HepG2 (cell line): ENCODE data around the gene DNAJC5. TPM values are rescaled to one million over a fixed set of nuclear protein-coding genes. Genes with fewer than 3 reads are reported as not detected.

Source experiments
- JUNB ChIP-seq: sonication (generic); formaldehyde crosslinking; IDR thresholded peaks from 2 replicates; pipeline ENCODE4 v1.8.0; 2022; ENCODE audit warnings: missing genetic modification reagents, mild to moderate bottlenecking, borderline replicate concordance
- MLLT10 ChIP-seq: sonication (generic); formaldehyde crosslinking; IDR thresholded peaks from 2 replicates; pipeline ENCODE4 v1.4.0; 2020; ENCODE audit warnings: missing genetic modification reagents
- POLR2G ChIP-seq: fragments of 200-400 bp; formaldehyde crosslinking; IDR thresholded peaks from 2 replicates; pipeline ENCODE4 v1.6.1; 2018; ENCODE audit warnings: mild to moderate bottlenecking, low read depth, low read length, moderate library complexity
- RAD21 ChIP-seq: fragments of 450-650 bp; formaldehyde crosslinking; IDR thresholded peaks from 2 replicates; pipeline ENCODE4 v1.5.0; 2020; ENCODE audit warnings: mild to moderate bottlenecking
- SNAPC2 ChIP-seq: sonication (generic); formaldehyde crosslinking; IDR thresholded peaks from 2 replicates; pipeline ENCODE4 v1.8.1; 2022; ENCODE audit warnings: mild to moderate bottlenecking, missing genetic modification reagents
- ZKSCAN5 ChIP-seq: sonication (generic); formaldehyde crosslinking; IDR thresholded peaks from 2 replicates; pipeline ENCODE4 v1.5.1; 2020; ENCODE audit warnings: mild to moderate bottlenecking, missing genetic modification reagents
- ZNF121 ChIP-seq: sonication (generic); formaldehyde crosslinking; IDR thresholded peaks from 2 replicates; pipeline ENCODE4 v1.5.0; 2020; ENCODE audit warnings: mild to moderate bottlenecking, missing genetic modification reagents
- ZNF296 ChIP-seq: sonication (generic); formaldehyde crosslinking; conservative IDR thresholded peaks from 2 replicates; pipeline ENCODE4 v1.5.0; 2020; ENCODE audit warnings: mild to moderate bottlenecking, missing genetic modification reagents
- ZNF30 ChIP-seq: sonication (generic); formaldehyde crosslinking; IDR thresholded peaks from 2 replicates; pipeline ENCODE4 v1.5.0; 2020; ENCODE audit warnings: mild to moderate bottlenecking, missing genetic modification reagents
- ZNF337 ChIP-seq: sonication (generic); formaldehyde crosslinking; IDR thresholded peaks from 2 replicates; pipeline ENCODE4 v1.5.1; 2020; ENCODE audit warnings: missing genetic modification reagents, low read depth, mild to moderate bottlenecking, borderline replicate concordance
- ZNF543 ChIP-seq: sonication (generic); formaldehyde crosslinking; IDR thresholded peaks from 2 replicates; pipeline ENCODE4 v1.4.0; 2020; ENCODE audit warnings: mild to moderate bottlenecking, missing genetic modification reagents
- ZNF747 ChIP-seq: sonication (generic); formaldehyde crosslinking; IDR thresholded peaks from 2 replicates; pipeline ENCODE4 v1.8.1; 2023; ENCODE audit warnings: missing genetic modification reagents, mild to moderate bottlenecking, borderline replicate concordance
- ZNF772 ChIP-seq: sonication (generic); formaldehyde crosslinking; IDR thresholded peaks from 2 replicates; pipeline ENCODE4 v1.5.0; 2020; ENCODE audit warnings: mild to moderate bottlenecking, missing genetic modification reagents
- polyA plus RNA-seq, 8 experiments: library from polyadenylated mRNA; depleted of rRNA in 3 of 8; stranded (reverse) in 7 of 8; unstranded in 1 of 8; fragments of >200 nt; fragmentation: Illumina TruSeq in 4 of 8; extraction: Trizol in 4 of 8; gene quantifications; 2 replicates each; pipeline versions ENCODE4 v1.2.1 to v1.2.3, GENCODE V29; 2011 to 2016; ENCODE audit warnings: low read depth in 4 of 8, missing spikeins in 1 of 8, mixed read lengths in 1 of 8; ENCODE audit not compliant: insufficient read depth in 1 of 8
- total RNA-seq, 5 experiments: library from RNA; depleted of rRNA; stranded (reverse); fragments of >200 nt; fragmentation: Illumina TruSeq; extraction: Trizol; gene quantifications; 2 replicates each; pipeline ENCODE4 v1.2.3, GENCODE V29; 2016; ENCODE audit warnings: low read depth in 1 of 5
- TF ChIP-seq, protein P1 (sequence below), 2 experiments: sonication (generic) in 1 of 2; formaldehyde crosslinking in 1 of 2; IDR thresholded peaks; 2 replicates each; pipeline versions ENCODE4 v1.6.1 to v1.9.0; 2014 to 2022; ENCODE audit warnings: antibody characterized with exemption in 1 of 2, borderline replicate concordance in 1 of 2, inconsistent platforms in 1 of 2, low read depth in 1 of 2, missing genetic modification reagents in 1 of 2
- TF ChIP-seq, protein P2 (sequence below): IDR thresholded peaks from 2 replicates; pipeline ENCODE4 v1.6.1; 2016; ENCODE audit warnings: missing biosample characterization, missing genetic modification reagents, low read depth
- TF ChIP-seq, protein P3 (sequence below): sonication (generic); formaldehyde crosslinking; IDR thresholded peaks from 2 replicates; pipeline ENCODE4 v1.4.0; 2020; ENCODE audit warnings: mild to moderate bottlenecking, missing genetic modification reagents

Gene DNAJC5
- total and polyA plus RNA-seq, 2 of the 13 experiments (the other 11 are each of a cell fraction or from before 2014, with no cell fraction given): 42.8 to 64.5 TPM

DNA sequence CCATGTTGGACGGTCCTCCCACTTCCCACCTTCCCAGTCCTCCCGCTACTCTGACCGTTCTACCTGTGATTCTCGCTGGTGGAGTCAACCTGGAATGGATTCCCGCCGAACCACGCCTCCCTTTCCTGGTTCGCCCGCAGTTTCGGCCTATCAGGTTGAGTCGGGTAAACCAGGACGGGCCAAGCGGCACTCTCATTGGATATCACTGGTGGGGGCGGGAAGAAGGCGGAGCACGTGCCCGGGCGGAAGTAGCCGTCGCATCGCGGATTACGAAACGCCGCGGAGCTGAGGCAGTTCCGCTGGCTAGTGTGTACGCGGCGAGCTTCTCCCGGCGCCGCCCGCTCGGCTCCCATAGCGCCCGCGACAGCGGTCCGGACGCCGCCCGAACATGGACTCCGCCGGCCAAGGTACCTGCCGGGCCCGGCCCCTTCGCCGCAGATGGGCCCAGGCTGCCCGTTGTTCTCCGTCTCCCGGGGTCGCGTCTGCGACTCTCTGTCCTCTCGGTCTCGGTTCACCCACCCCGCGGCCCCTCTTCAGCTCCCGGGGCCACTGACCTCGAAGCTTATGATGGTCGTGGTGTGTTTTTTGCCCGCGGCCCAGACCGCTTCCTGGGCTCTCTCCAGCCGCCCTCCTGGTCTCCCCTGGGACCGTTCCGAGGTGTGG lies 29.8 kb upstream of the DNAJC5 start, which contains the start of gene TPD52L2 (continued):
- TF ChIP-seq, protein P1, sequence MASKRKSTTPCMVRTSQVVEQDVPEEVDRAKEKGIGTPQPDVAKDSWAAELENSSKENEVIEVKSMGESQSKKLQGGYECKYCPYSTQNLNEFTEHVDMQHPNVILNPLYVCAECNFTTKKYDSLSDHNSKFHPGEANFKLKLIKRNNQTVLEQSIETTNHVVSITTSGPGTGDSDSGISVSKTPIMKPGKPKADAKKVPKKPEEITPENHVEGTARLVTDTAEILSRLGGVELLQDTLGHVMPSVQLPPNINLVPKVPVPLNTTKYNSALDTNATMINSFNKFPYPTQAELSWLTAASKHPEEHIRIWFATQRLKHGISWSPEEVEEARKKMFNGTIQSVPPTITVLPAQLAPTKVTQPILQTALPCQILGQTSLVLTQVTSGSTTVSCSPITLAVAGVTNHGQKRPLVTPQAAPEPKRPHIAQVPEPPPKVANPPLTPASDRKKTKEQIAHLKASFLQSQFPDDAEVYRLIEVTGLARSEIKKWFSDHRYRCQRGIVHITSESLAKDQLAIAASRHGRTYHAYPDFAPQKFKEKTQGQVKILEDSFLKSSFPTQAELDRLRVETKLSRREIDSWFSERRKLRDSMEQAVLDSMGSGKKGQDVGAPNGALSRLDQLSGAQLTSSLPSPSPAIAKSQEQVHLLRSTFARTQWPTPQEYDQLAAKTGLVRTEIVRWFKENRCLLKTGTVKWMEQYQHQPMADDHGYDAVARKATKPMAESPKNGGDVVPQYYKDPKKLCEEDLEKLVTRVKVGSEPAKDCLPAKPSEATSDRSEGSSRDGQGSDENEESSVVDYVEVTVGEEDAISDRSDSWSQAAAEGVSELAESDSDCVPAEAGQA (IDR thresholded peaks at IDR 0.05; ENCODE audit: low read depth): peak; percentile 99
- TF ChIP-seq, protein P1 (CRISPR knock-in tag; IDR thresholded peaks at IDR 0.05; ENCODE audit: borderline replicate concordance): peak; percentile 69
- TF ChIP-seq POLR2G (peak; percentile 98), RAD21 (peak; percentile 75), JUNB (CRISPR knock-in tag) (peak; percentile 84; the same call in 1 of the 2 replicates), ZNF30 (CRISPR knock-in tag) (no peak), ZNF747 (CRISPR knock-in tag) (peak; percentile 90; the same call in 1 of the 2 replicates), ZNF121 (CRISPR knock-in tag) (peak; percentile 72), ZNF543 (peak; percentile 81), ZNF772 (CRISPR knock-in tag) (peak; percentile 97), ZNF296 (CRISPR knock-in tag) (peak; percentile 85; the same call in 1 of the 2 replicates), SNAPC2 (CRISPR knock-in tag) (peak; percentile 95; the same call in 1 of the 2 replicates), ZNF337 (no peak), MLLT10 (CRISPR knock-in tag) (no peak), ZKSCAN5 (CRISPR knock-in tag) (peak; percentile 63; the same call in 1 of the 2 replicates)
- TF ChIP-seq, protein P2, sequence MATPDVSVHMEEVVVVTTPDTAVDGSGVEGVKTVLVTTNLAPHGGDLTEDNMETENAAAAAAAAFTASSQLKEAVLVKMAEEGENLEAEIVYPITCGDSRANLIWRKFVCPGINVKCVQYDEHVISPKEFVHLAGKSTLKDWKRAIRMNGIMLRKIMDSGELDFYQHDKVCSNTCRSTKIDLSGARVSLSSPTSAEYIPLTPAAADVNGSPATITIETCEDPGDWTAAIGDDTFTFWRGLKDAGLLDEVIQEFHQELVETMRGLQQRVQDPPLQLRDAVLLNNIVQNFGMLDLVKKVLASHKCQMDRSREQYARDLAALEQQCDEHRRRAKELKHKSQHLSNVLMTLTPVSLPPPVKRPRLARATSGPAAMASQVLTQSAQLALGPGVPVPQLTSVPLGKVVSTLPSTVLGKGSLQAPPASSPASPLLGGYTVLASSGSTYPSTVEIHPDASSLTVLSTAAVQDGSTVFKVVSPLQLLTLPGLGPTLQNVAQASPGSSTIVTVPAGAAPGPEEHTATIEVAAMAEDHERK (CRISPR knock-in tag): peak; percentile 65
- TF ChIP-seq, protein P3, sequence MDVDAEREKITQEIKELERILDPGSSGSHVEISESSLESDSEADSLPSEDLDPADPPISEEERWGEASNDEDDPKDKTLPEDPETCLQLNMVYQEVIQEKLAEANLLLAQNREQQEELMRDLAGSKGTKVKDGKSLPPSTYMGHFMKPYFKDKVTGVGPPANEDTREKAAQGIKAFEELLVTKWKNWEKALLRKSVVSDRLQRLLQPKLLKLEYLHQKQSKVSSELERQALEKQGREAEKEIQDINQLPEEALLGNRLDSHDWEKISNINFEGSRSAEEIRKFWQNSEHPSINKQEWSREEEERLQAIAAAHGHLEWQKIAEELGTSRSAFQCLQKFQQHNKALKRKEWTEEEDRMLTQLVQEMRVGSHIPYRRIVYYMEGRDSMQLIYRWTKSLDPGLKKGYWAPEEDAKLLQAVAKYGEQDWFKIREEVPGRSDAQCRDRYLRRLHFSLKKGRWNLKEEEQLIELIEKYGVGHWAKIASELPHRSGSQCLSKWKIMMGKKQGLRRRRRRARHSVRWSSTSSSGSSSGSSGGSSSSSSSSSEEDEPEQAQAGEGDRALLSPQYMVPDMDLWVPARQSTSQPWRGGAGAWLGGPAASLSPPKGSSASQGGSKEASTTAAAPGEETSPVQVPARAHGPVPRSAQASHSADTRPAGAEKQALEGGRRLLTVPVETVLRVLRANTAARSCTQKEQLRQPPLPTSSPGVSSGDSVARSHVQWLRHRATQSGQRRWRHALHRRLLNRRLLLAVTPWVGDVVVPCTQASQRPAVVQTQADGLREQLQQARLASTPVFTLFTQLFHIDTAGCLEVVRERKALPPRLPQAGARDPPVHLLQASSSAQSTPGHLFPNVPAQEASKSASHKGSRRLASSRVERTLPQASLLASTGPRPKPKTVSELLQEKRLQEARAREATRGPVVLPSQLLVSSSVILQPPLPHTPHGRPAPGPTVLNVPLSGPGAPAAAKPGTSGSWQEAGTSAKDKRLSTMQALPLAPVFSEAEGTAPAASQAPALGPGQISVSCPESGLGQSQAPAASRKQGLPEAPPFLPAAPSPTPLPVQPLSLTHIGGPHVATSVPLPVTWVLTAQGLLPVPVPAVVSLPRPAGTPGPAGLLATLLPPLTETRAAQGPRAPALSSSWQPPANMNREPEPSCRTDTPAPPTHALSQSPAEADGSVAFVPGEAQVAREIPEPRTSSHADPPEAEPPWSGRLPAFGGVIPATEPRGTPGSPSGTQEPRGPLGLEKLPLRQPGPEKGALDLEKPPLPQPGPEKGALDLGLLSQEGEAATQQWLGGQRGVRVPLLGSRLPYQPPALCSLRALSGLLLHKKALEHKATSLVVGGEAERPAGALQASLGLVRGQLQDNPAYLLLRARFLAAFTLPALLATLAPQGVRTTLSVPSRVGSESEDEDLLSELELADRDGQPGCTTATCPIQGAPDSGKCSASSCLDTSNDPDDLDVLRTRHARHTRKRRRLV (CRISPR knock-in tag): peak; percentile 76
